PC-9 (cell line): Measurements from ENCODE around the gene AOPEP. TPM values are rescaled to one million over a fixed set of nuclear protein-coding genes. Genes with fewer than 3 reads are reported as not detected.

Experiments
- BruUV-seq: library from RNA; stranded (reverse); fragments of 400-500 nt; replicated peaks from 2 replicates; lab custom pipeline; 2021; lab: Mats Ljungman, UMichigan
- CTCF ChIA-PET: fragments of 300-600 bp; sonication (Branson Sonifier 250); formaldehyde crosslinking; loops from one replicate; lab custom pipeline; 2022; ENCODE audit warnings: antibody characterized with exemption; lab: Charles Lee
- POLR2A ChIA-PET: fragments of 300-600 bp; sonication (Branson Sonifier 250); formaldehyde crosslinking; loops from one replicate; lab custom pipeline; 2022; ENCODE audit warnings: antibody characterized with exemption; ENCODE audit not compliant: unreplicated experiment; lab: Charles Lee
- DNase-seq, 2 experiments: peaks; one replicate each; pipeline versions ENCODE4 v3.0.0 to v3.0.0-alpha.2; 2015 to 2022; ENCODE audit warnings: mixed read lengths in 1 of 2
- H2AFZ ChIP-seq: fragments of 200-600 bp; sonication (generic); 2 replicates; pipeline ENCODE4 v1.8.1; 2017; ENCODE audit warnings: antibody characterized with exemption
- H3F3A ChIP-seq: fragments of 200-600 bp; sonication (generic); 2 replicates; pipeline ENCODE4 v1.8.1; 2017; ENCODE audit warnings: antibody characterized with exemption, mild to moderate bottlenecking, low read depth; ENCODE audit not compliant: insufficient read depth
- H3K27ac ChIP-seq: fragments of 200-600 bp; sonication (generic); 2 replicates; pipeline ENCODE4 v1.6.1; 2016; ENCODE audit warnings: mixed run types
- H3K27me3 ChIP-seq: fragments of 200-600 bp; sonication (generic); 2 replicates; pipeline ENCODE4 v1.6.1; 2016; ENCODE audit warnings: low read depth, mixed run types; ENCODE audit not compliant: insufficient read depth
- H3K36me3 ChIP-seq: fragments of 200-600 bp; sonication (generic); 2 replicates; pipeline ENCODE4 v1.6.1; 2016; ENCODE audit warnings: low read depth, mixed run types
- H3K4me1 ChIP-seq: fragments of 200-600 bp; sonication (generic); replicated peaks from 2 replicates; pipeline ENCODE4 v1.6.1; 2016; ENCODE audit warnings: mixed run types; ENCODE audit not compliant: insufficient read depth
- H3K4me2 ChIP-seq: fragments of 200-600 bp; sonication (generic); 2 replicates; pipeline ENCODE4 v1.6.1; 2017; ENCODE audit warnings: mixed run types
- H3K4me3 ChIP-seq: fragments of 200-600 bp; sonication (generic); 2 replicates; pipeline ENCODE4 v1.6.1; 2016; ENCODE audit warnings: mixed run types
- H3K79me2 ChIP-seq: fragments of 200-600 bp; sonication (generic); 2 replicates; pipeline ENCODE4 v1.6.1; 2017; ENCODE audit warnings: low read depth, mixed run types
- H3K9me2 ChIP-seq: fragments of 200-600 bp; sonication (generic); 2 replicates; pipeline ENCODE4 v1.8.1; 2017; ENCODE audit warnings: mild to moderate bottlenecking; ENCODE audit not compliant: insufficient read depth
- H3K9me3 ChIP-seq: fragments of 200-600 bp; sonication (generic); 2 replicates; pipeline ENCODE4 v1.8.1; 2016; ENCODE audit warnings: low read depth; ENCODE audit not compliant: insufficient read depth
- H4K20me1 ChIP-seq: fragments of 200-600 bp; sonication (generic); 2 replicates; pipeline ENCODE4 v1.8.1; 2017; ENCODE audit not compliant: insufficient read depth
- EZH2 ChIP-seq: fragments of 200-600 bp; sonication (generic); IDR thresholded peaks from 2 replicates; pipeline ENCODE4 v1.8.0; 2017; ENCODE audit warnings: antibody characterized with exemption, low read depth
- intact Hi-C: fragments of 100-400 bp; cut with micrococcal nuclease; formaldehyde crosslinking; loops from one replicate; pipeline ENCODE4 v1.10.0; 2022; ENCODE audit not compliant: unreplicated experiment
- total RNA-seq: library from RNA; stranded (reverse); gene quantifications from 2 replicates; pipeline ENCODE4 v1.2.3, GENCODE V29; 2021
- TF ChIP-seq, protein P1 (sequence below): fragments of 200-600 bp; sonication (generic); conservative IDR thresholded peaks from 2 replicates; pipeline ENCODE4 v1.6.1; 2017; ENCODE audit warnings: mixed run types, antibody characterized with exemption, mild to moderate bottlenecking, moderate library complexity

AOPEP gene
- total RNA-seq, 1 experiment from 2014 or later: 90.0 TPM

DNA sequence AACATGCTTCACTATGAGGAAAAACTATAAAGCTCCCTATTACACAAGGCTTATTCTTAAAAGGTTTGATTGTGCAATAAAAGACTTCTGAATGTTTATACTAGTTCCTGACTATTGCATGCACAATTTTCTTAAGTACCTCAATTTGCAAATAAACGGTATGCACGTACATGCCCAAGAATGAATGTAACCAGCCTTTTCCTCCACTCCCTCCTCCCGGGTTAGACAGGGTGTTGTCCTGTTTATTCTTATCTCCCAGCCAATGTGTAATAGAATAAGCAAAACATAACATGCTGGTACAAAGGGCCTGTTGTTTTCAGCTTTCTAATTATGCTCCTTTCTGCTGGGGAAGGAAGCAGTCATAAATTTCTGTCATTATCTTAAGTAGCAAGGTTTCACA, 79.1 kb downstream of the AOPEP start:
- H4K20me1 ChIP-seq: no peaks in the 10 kb centered on the region
- H2AFZ ChIP-seq: no peak overlapping the region
- peak overlapping the region; percentile 57 for H3K4me2 ChIP-seq
- intact Hi-C loops: loop anchor here (1.0 to 2.0 kb wide), 3 partner anchors 22 to 145 kb away; no protein-coding TSS in a partner anchor
- peaks cover 54% of the 10 kb centered on the region for H3K4me1 ChIP-seq
- H3K36me3 ChIP-seq: peaks cover 18% of the 10 kb centered on the region
- CTCF ChIA-PET: interaction anchor here (0.6 to 1.2 kb wide), 3 partner anchors 20 to 1826 kb away, joined by 3 to 5 read pairs (median 4); no protein-coding TSS in a partner anchor
- TF ChIP-seq EZH2: no peak
- TF ChIP-seq, protein P1, sequence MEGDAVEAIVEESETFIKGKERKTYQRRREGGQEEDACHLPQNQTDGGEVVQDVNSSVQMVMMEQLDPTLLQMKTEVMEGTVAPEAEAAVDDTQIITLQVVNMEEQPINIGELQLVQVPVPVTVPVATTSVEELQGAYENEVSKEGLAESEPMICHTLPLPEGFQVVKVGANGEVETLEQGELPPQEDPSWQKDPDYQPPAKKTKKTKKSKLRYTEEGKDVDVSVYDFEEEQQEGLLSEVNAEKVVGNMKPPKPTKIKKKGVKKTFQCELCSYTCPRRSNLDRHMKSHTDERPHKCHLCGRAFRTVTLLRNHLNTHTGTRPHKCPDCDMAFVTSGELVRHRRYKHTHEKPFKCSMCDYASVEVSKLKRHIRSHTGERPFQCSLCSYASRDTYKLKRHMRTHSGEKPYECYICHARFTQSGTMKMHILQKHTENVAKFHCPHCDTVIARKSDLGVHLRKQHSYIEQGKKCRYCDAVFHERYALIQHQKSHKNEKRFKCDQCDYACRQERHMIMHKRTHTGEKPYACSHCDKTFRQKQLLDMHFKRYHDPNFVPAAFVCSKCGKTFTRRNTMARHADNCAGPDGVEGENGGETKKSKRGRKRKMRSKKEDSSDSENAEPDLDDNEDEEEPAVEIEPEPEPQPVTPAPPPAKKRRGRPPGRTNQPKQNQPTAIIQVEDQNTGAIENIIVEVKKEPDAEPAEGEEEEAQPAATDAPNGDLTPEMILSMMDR: no peak
- H3K27me3 ChIP-seq: no peaks in the 10 kb centered on the region
- H3K79me2 ChIP-seq: peaks cover 31% of the 10 kb centered on the region
- BruUV-seq: no TSS peak
- no peaks in the 10 kb centered on the region for H3K9me3 ChIP-seq
- H3K9me2 ChIP-seq: no peaks in the 10 kb centered on the region
- DNase-seq: peak; percentile 69 to 100
- POLR2A ChIA-PET: interaction anchor here (0.6 to 1.2 kb wide), 7 partner anchors 12 to 145 kb away, joined by 4 to 13 read pairs (median 6); no protein-coding TSS in a partner anchor
- peak overlapping the region; percentile 94 for H3K27ac ChIP-seq
- H3F3A ChIP-seq: peaks cover 37% of the 10 kb centered on the region
- H3K4me3 ChIP-seq: peak overlapping the region; percentile 0; the same call in 1 of the 2 replicates

DNA sequence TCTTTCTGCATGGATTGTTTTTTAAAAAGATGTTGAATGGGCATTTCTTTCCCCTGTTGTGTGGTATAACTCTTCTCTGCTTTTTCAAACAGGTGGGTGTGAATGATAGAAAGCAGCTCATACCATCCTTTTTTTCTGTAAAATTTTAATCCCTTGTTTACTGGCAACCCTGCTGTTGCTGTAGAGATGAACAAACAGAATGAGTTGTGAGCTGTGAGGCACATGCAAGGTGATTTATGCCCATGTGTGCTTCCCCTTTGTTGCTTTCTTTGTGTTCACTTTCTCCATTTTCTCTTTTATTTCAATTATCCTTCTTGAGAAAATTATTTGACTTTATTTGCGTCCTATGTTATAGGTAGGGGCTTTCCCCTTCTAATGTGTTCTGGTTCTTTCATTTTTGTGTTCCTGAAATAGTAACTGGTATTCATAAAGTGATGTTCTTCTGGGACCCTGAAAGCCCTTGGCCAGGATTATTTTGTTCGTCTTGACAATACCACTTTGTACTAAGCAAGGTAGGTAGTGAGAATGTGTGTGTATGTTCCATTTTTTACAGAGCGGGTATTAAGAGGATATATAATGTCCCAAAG, 79.9 kb downstream of the AOPEP start:
- Histone ChIP-seq H3K27me3 (no peaks in the 10 kb centered on the region), H2AFZ (no peak overlapping the region), H3K4me1 (peaks cover 62% of the 10 kb centered on the region), H3F3A (peaks cover 38% of the 10 kb centered on the region), H3K9me2 (no peaks in the 10 kb centered on the region), H4K20me1 (no peaks in the 10 kb centered on the region), H3K79me2 (peaks cover 31% of the 10 kb centered on the region), H3K36me3 (peaks cover 14% of the 10 kb centered on the region; the same call in 1 of the 2 replicates), H3K9me3 (no peaks in the 10 kb centered on the region), H3K4me2 (peak overlapping the region; percentile 57), H3K4me3 (peak overlapping the region; percentile 0; the same call in 1 of the 2 replicates), H3K27ac (peak overlapping the region; percentile 94)
- BruUV-seq: no TSS peak
- no peak for TF ChIP-seq EZH2
- TF ChIP-seq, protein P1: no peak
- intact Hi-C loops: no loop called here
- POLR2A ChIA-PET: interaction anchor here (0.6 to 1.0 kb wide), 4 partner anchors 13 to 252 kb away, joined by 4 to 13 read pairs (median 7); no protein-coding TSS in a partner anchor
- peak in 1 of 2 experiments; percentile 80 for DNase-seq
- CTCF ChIA-PET: no interaction called here

DNA sequence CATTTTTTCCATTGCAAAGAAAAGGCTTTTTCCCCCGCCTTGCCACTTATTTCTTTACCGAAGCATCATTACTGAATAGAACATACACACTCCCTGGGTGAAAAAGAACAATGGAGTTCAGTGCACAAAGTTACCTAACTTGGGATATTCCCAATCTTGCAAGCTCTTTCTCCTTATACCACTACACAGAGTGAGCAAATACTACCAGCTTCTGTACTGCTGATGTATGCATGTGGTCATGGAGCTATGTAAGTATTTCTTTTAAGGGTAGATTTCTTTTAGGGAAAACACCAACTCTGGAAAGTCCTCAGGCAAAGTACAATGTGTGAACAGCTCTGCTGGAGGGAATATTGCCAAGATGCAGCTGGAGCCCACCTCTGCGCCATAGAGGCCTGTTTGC, 81.1 kb downstream of the AOPEP start:
- peaks cover 29% of the 10 kb centered on the region for H3K79me2 ChIP-seq
- CTCF ChIA-PET: no interaction called here
- H3K4me3 ChIP-seq: no peak overlapping the region
- peaks cover 14% of the 10 kb centered on the region; the same call in 1 of the 2 replicates for H3K36me3 ChIP-seq
- H3K9me3 ChIP-seq: no peaks in the 10 kb centered on the region
- H3K4me2 ChIP-seq: no peak overlapping the region
- no peaks in the 10 kb centered on the region for H3K27me3 ChIP-seq
- no peak for DNase-seq
- no peaks in the 10 kb centered on the region for H3K9me2 ChIP-seq
- 0 out of 2 replicates have a peak overlapping the region, but pooled peaks have one; percentile 94 for H3K27ac ChIP-seq
- peaks cover 48% of the 10 kb centered on the region for H3F3A ChIP-seq
- TF ChIP-seq, protein P1: no peak
- TF ChIP-seq EZH2: no peak
- no TSS peak for BruUV-seq
- POLR2A ChIA-PET: interaction anchor here (0.5 kb wide), 1 partner anchor 9 kb away, joined by 3 read pairs; no protein-coding TSS in a partner anchor
- H3K4me1 ChIP-seq: peaks cover 74% of the 10 kb centered on the region
- intact Hi-C loops: no loop called here
- H2AFZ ChIP-seq: no peak overlapping the region
- no peaks in the 10 kb centered on the region for H4K20me1 ChIP-seq
